Activated CD4-positive, alpha-beta memory T cell treated with anti-CD3 and anti-CD28 coated beads, Interleukin-2, amount 10 ng/mL, durations not matched to agents 7 days and 5 days (primary cell): Measurements from ENCODE around the gene CPAMD8. TPM values are rescaled to one million over a fixed set of nuclear protein-coding genes. Genes with fewer than 3 reads are reported as not detected.
"Not testable (repeated sequence)": the region's sequence is repeated elsewhere in the genome, so short reads cannot be mapped to it uniquely, and the experiment has no call there.

ENCODE experiments used
- CTCF ChIA-PET: fragments of 350-600 bp; sonication (Branson Sonifier 250); formaldehyde crosslinking; loops from one replicate; lab custom pipeline; 2021; ENCODE audit warnings: antibody characterized with exemption, inconsistent platforms; lab: Charles Lee
- POLR2A ChIA-PET: fragments of 350-600 bp; sonication (Branson Sonifier 250); formaldehyde crosslinking; loops from one replicate; lab custom pipeline; 2021; ENCODE audit warnings: antibody characterized with exemption; lab: Charles Lee
- DNase-seq: peaks from one replicate; pipeline ENCODE4 v3.0.0-alpha.2; 2020
- H3K27ac Mint-ChIP-seq: one replicate; pipeline ENCODE4 v1.8.0; 2021; ENCODE audit warnings: mild to moderate bottlenecking, mixed read lengths
- H3K27me3 Mint-ChIP-seq: one replicate; pipeline ENCODE4 v1.8.0; 2021; ENCODE audit warnings: mixed read lengths
- H3K36me3 Mint-ChIP-seq: one replicate; pipeline ENCODE4 v1.8.0; 2021; ENCODE audit warnings: low read depth, mixed read lengths
- H3K4me1 Mint-ChIP-seq: one replicate; pipeline ENCODE4 v1.8.0; 2021; ENCODE audit warnings: mixed read lengths
- H3K4me3 Mint-ChIP-seq: one replicate; pipeline ENCODE4 v1.8.0; 2021; ENCODE audit warnings: mild to moderate bottlenecking, mixed read lengths
- H3K9me3 Mint-ChIP-seq: one replicate; pipeline ENCODE4 v1.8.0; 2021; ENCODE audit warnings: mixed read lengths
- total RNA-seq, 2 experiments: library from RNA; stranded (reverse); gene quantifications; one replicate each; pipeline ENCODE4 v1.2.3, GENCODE V29; 2021

The CPAMD8 gene
- total RNA-seq, 2 experiments from 2014 or later: 1.2 to 1.4 TPM

GRCh38 chr19:17035842-17036424 lies 9.3 kb upstream of the CPAMD8 start:
- H3K27me3 Mint-ChIP-seq: no peaks in the 10 kb centered on the region
- H3K4me1 Mint-ChIP-seq: no peaks in the 10 kb centered on the region
- POLR2A ChIA-PET: no interaction called here
- CTCF ChIA-PET: no interaction called here
- no peak overlapping the region for H3K4me3 Mint-ChIP-seq
- no peak for DNase-seq
- H3K36me3 Mint-ChIP-seq: no peaks in the 10 kb centered on the region
- H3K27ac Mint-ChIP-seq: no peak overlapping the region
- H3K9me3 Mint-ChIP-seq: no peaks in the 10 kb centered on the region

DNA sequence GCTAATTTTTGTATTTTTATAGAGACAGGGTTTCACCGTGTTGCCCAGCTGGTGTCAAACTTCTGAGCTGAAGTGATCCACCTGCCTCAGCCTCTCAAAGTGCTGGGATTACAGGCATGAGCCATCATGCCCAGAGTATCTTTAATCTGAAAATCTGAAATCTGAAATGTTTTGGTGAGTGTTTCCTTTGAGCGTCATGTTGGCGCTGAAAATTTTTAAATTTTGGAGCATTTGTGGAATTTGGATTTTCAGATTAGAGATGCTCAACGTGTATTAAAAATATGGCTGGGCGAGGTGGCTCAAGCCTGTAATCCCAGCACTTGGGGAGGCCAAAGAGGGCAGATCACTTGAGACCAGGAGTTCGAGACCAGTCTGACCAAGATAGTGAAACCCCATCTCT lies 5.1 kb upstream of the CPAMD8 start:
- POLR2A ChIA-PET: no interaction called here
- CTCF ChIA-PET: interaction anchor here (0.8 kb wide), 1 partner anchor 132 kb away, joined by 5 read pairs; no protein-coding TSS in a partner anchor
- H3K27me3 Mint-ChIP-seq: peaks cover 17% of the 10 kb centered on the region

GRCh38 chr19:17027535-17027975 lies 945 bp upstream of the CPAMD8 start:
- H3K27ac Mint-ChIP-seq: no peak overlapping the region
- H3K36me3 Mint-ChIP-seq: peaks cover 3% of the 10 kb centered on the region
- H3K27me3 Mint-ChIP-seq: peaks cover 48% of the 10 kb centered on the region
- DNase-seq: no peak
- ChIA-PET POLR2A (no interaction called here), CTCF (no interaction called here)
- H3K4me3 Mint-ChIP-seq: no peak overlapping the region
- peaks cover 5% of the 10 kb centered on the region for H3K4me1 Mint-ChIP-seq
- peaks cover 16% of the 10 kb centered on the region for H3K9me3 Mint-ChIP-seq

More for the DNA sequence above, 5.1 kb upstream of the CPAMD8 start:
- Mint-ChIP-seq H3K4me1 (no peaks in the 10 kb centered on the region), H3K9me3 (no peaks in the 10 kb centered on the region), H3K4me3 (no peak overlapping the region), H3K36me3 (no peaks in the 10 kb centered on the region), H3K27ac (no peak overlapping the region)
- no peak for DNase-seq

GRCh38 chr19:17025991-17026658 lies 485 bp downstream of the CPAMD8 start:
- ChIA-PET POLR2A (no interaction called here), CTCF (no interaction called here)
- Mint-ChIP-seq H3K27me3 (peaks cover 48% of the 10 kb centered on the region), H3K27ac (no peak overlapping the region), H3K36me3 (peaks cover 3% of the 10 kb centered on the region), H3K4me1 (peaks cover 5% of the 10 kb centered on the region), H3K9me3 (peaks cover 16% of the 10 kb centered on the region), H3K4me3 (no peak overlapping the region)
- no peak for DNase-seq

- DNase-seq: no peak
- ChIA-PET POLR2A (no interaction called here), CTCF (no interaction called here)
- H3K4me3 Mint-ChIP-seq: no peak overlapping the region
- no peak overlapping the region for H3K27ac Mint-ChIP-seq
- peaks cover 5% of the 10 kb centered on the region for H3K4me1 Mint-ChIP-seq
- peaks cover 3% of the 10 kb centered on the region for H3K36me3 Mint-ChIP-seq
- peaks cover 48% of the 10 kb centered on the region for H3K27me3 Mint-ChIP-seq
- peaks cover 16% of the 10 kb centered on the region for H3K9me3 Mint-ChIP-seq
Measured at GRCh38 chr19:17025361-17025760, 1.2 kb downstream of the CPAMD8 start.

DNA sequence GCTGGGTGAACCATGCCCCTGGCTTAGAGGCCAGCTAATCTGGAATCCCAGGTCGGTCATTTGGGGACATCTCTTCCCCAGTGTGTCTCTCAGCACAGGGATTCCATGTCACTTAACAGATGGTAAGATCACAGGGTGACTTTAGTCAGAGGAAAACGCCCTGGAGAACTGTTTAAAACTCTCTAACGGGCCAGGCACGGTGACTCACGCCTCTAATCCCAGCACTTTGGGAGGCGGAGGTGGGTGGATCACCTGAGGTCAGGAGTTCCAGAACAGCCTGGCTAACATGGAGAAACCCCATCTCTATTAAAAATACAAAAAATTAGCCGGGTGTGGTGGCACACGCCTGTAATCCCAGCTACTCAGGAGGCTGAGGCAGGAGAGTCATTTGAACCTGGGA lies 1.7 kb downstream of the CPAMD8 start:
- Mint-ChIP-seq H3K27me3 (peaks cover 48% of the 10 kb centered on the region), H3K9me3 (peaks cover 16% of the 10 kb centered on the region)
- DNase-seq, H3K27ac Mint-ChIP-seq, CTCF ChIA-PET, H3K4me3 Mint-ChIP-seq, POLR2A ChIA-PET, H3K36me3 Mint-ChIP-seq, H3K4me1 Mint-ChIP-seq: not testable (repeated sequence)

GRCh38 chr19:17023805-17024204 lies 2.8 kb downstream of the CPAMD8 start:
- ChIA-PET CTCF (no interaction called here), POLR2A (no interaction called here)
- Mint-ChIP-seq H3K4me3 (no peak overlapping the region), H3K4me1 (peaks cover 5% of the 10 kb centered on the region), H3K36me3 (peaks cover 3% of the 10 kb centered on the region), H3K27ac (no peak overlapping the region), H3K27me3 (peaks cover 45% of the 10 kb centered on the region), H3K9me3 (peaks cover 16% of the 10 kb centered on the region)
- DNase-seq: no peak

- H3K27ac Mint-ChIP-seq: no peak overlapping the region
- CTCF ChIA-PET: no interaction called here
- no peak for DNase-seq
- H3K36me3 Mint-ChIP-seq: peaks cover 3% of the 10 kb centered on the region
- H3K27me3 Mint-ChIP-seq: peaks cover 35% of the 10 kb centered on the region
- H3K4me3 Mint-ChIP-seq: no peak overlapping the region
- H3K9me3 Mint-ChIP-seq: peaks cover 16% of the 10 kb centered on the region
- POLR2A ChIA-PET: no interaction called here
- H3K4me1 Mint-ChIP-seq: peaks cover 5% of the 10 kb centered on the region
Measured at GRCh38 chr19:17022738-17023137, 3.9 kb downstream of the CPAMD8 start.

DNA sequence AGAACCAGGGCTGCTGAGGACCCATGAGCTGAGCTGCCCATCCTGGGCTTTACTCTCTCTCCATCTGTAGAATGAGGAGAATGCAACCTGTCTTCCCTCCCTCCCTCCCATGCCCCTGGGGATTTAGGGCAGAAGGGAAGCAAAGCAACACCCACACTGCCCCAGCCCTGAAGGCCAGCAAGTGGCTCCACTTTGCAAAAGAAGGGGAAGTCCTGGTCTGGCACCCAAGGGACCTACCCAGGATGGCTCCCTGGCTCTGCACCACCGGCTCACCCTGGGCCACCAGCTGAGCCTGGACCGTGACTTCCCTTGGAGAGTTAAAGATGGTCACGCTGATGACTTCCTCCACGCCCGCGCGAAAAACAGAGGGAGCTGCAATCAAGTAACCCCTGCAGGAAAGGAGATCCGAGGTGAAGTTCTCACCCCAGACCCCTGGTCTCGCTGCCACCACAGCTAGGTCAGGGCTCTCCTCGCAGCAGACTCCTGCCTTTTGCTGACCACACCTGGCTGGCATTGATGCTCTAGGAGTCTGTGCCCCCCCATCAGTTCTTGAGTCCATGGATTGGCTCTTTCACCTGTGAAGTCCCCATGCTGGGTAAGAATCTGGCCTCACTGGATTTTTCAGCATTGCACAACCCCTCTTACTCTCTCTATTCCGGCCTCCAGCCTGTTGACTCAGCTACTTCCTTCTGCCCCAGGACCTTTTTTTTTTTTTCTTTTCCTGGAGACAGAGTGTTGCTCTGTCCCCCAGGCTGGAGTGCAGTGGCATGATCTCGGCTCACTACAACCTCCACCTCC lies 4.6 kb downstream of the CPAMD8 start:
- ChIA-PET CTCF (no interaction called here), POLR2A (no interaction called here)
- Mint-ChIP-seq H3K4me3 (no peak overlapping the region), H3K9me3 (peaks cover 16% of the 10 kb centered on the region), H3K4me1 (peaks cover 5% of the 10 kb centered on the region), H3K27me3 (peaks cover 31% of the 10 kb centered on the region), H3K36me3 (peaks cover 3% of the 10 kb centered on the region), H3K27ac (no peak overlapping the region)
- DNase-seq: no peak

- peaks cover 3% of the 10 kb centered on the region for H3K36me3 Mint-ChIP-seq
- H3K9me3 Mint-ChIP-seq: peaks cover 16% of the 10 kb centered on the region
- POLR2A ChIA-PET: no interaction called here
- CTCF ChIA-PET: no interaction called here
- H3K4me3 Mint-ChIP-seq: no peak overlapping the region
- H3K27ac Mint-ChIP-seq: no peak overlapping the region
- DNase-seq: no peak
- H3K27me3 Mint-ChIP-seq: peaks cover 30% of the 10 kb centered on the region
- H3K4me1 Mint-ChIP-seq: peaks cover 5% of the 10 kb centered on the region
Measured at GRCh38 chr19:17021328-17021727, 5.3 kb downstream of the CPAMD8 start.

- peaks cover 1% of the 10 kb centered on the region for H3K4me1 Mint-ChIP-seq
- no peak overlapping the region for H3K27ac Mint-ChIP-seq
- peaks cover 3% of the 10 kb centered on the region for H3K36me3 Mint-ChIP-seq
- peaks cover 16% of the 10 kb centered on the region for H3K9me3 Mint-ChIP-seq
- peaks cover 25% of the 10 kb centered on the region for H3K27me3 Mint-ChIP-seq
- POLR2A ChIA-PET: no interaction called here
- DNase-seq: no peak
- no peak overlapping the region for H3K4me3 Mint-ChIP-seq
- CTCF ChIA-PET: no interaction called here
Measured at GRCh38 chr19:17020823-17021222, 5.8 kb downstream of the CPAMD8 start.

- CTCF ChIA-PET: no interaction called here
- peaks cover 3% of the 10 kb centered on the region for H3K36me3 Mint-ChIP-seq
- no peak overlapping the region for H3K27ac Mint-ChIP-seq
- DNase-seq: no peak
- no peaks in the 10 kb centered on the region for H3K4me1 Mint-ChIP-seq
- H3K27me3 Mint-ChIP-seq: peaks cover 22% of the 10 kb centered on the region
- H3K4me3 Mint-ChIP-seq: no peak overlapping the region
- POLR2A ChIA-PET: no interaction called here
- peaks cover 16% of the 10 kb centered on the region for H3K9me3 Mint-ChIP-seq
Measured at GRCh38 chr19:17020385-17020784, 6.2 kb downstream of the CPAMD8 start.

DNA sequence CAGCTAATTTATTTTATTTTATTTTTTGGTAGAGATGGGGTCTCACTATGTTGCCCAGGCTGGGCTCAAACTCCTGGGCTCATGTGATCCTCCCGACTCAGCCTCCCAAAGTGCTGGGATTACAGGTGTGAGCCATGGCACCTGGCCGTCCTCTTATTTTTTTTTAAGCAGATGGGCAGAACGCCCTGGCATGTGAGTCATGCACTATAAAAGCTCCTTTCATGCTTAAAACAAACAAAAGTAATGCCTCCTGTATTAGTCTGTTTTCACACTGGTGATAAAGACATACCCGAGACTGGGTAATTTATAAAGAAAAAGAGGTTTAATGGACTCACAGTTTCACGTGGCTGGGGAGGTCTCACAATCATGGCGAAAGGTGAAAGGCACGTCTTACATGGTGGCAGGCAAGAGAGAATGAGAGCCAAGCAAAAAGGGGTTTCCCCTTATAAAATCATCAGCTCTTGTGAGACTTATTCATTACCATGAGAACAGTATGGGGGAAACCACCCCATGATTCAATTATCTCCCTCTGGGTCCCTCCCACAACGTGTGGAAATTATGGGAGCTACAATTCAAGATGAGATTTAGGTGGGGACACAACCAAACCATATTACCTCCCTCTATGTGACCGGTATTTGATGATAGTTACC lies 12.3 kb downstream of the CPAMD8 start:
- not testable (repeated sequence) for H3K27ac Mint-ChIP-seq, H3K9me3 Mint-ChIP-seq

More for the DNA sequence above, 12.3 kb downstream of the CPAMD8 start:
- POLR2A ChIA-PET, H3K4me1 Mint-ChIP-seq, H3K27me3 Mint-ChIP-seq, H3K4me3 Mint-ChIP-seq, H3K36me3 Mint-ChIP-seq, DNase-seq, CTCF ChIA-PET: not testable (repeated sequence)
